HL-60 (cell line): ENCODE data around the gene MCM5.

ENCODE experiments used
- DNase-seq, 2 experiments: peaks; one replicate each; pipeline ENCODE4 v3.0.0-alpha.2; 2010 to 2020; ENCODE audit warnings: low read depth in 1 of 2, low spot score in 1 of 2
- H3K27ac ChIP-seq: fragments of 250-450 bp; sonication (Bioruptor Pico); replicated peaks from 2 replicates; pipeline ENCODE4 v1.5.1; 2020; ENCODE audit warnings: mild to moderate bottlenecking, moderate library complexity
- H3K27me3 ChIP-seq: fragments of 250-450 bp; sonication (Bioruptor Pico); 2 replicates; pipeline ENCODE4 v1.5.1; 2021; ENCODE audit warnings: mild to moderate bottlenecking, moderate library complexity; ENCODE audit not compliant: insufficient read depth, poor library complexity, severe bottlenecking
- H3K4me3 ChIP-seq: replicated peaks from 2 replicates; pipeline ENCODE4 v1.5.1; 2011; ENCODE audit warnings: mild to moderate bottlenecking, control low read depth, low read length; ENCODE audit not compliant: insufficient read depth
- GABPA ChIP-seq: IDR thresholded peaks from 2 replicates; pipeline ENCODE4 v1.6.1; 2012; ENCODE audit warnings: low read depth
- POLR2AphosphoS5 ChIP-seq: IDR thresholded peaks from 2 replicates; pipeline ENCODE4 v1.6.1; 2012; ENCODE audit warnings: low read depth
- SPI1 ChIP-seq: IDR thresholded peaks from 2 replicates; pipeline ENCODE4 v1.6.1; 2012; ENCODE audit warnings: low read depth, mild to moderate bottlenecking, borderline replicate concordance
- TF ChIP-seq, protein P1 (sequence below): IDR thresholded peaks from 2 replicates; pipeline ENCODE4 v1.6.1; 2012; ENCODE audit warnings: low read depth; ENCODE audit not compliant: insufficient replicate concordance
- TF ChIP-seq, protein P2 (sequence below): IDR thresholded peaks from one replicate; pipeline ENCODE4 v1.5.1; 2011; ENCODE audit warnings: low read length, control low read depth, inconsistent platforms; ENCODE audit not compliant: insufficient read depth

MCM5 gene

DNA sequence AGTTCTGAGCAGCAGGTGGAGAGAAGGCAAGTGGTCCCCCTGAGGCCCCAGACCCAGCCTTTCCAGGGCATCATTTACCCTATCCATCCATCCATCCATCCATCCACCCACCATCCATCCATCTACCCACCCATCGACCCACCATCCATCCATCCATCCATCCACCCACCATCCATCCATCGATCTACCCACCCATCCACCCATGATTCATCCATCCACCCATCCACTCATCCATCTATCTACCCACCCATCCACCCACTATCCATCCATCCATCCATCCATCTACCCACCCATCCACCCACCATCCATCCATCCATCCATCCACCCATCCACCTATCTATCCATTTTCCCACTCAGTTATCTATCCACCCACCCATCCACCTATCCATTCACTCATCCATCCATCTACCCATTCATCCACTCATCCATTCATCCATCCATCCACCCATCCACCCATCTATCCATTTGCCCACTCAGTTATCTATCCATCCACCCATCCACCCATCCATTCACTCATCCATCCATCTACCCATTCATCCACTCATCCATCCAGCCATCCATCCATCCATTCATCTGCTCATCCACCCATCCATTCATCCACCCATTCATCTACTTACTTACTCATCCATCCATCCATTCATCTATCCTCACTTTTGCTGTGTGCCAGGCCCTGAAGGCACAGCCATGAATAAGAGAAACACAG, 63.4 kb downstream of the MCM5 start:
- Histone ChIP-seq H3K27me3 (no peaks in the 10 kb centered on the region), H3K27ac (no peak overlapping the region), H3K4me3 (no peak overlapping the region)
- DNase-seq, result no peak
- no peak for TF ChIP-seq SPI1
- no peak for TF ChIP-seq POLR2AphosphoS5

DNA sequence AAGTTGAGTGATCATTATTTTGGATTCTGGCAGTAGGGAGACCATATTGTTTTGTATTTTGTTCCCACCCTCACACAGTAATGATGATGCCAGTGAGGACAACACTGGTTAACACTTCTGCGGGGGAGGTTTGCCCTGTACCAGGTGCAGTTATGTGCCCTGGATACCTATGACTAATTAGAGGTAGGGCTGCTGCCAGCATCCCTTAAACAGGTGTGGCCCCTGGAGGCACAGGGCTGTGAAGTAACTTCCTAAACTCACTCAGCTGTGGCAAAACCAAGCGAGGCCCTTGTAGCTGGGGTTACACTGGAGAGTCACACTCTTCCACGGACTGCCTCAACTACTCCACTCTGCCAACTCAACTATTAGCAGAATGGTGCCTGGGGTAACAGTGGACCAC, 64.5 kb downstream of the MCM5 start:
- Histone ChIP-seq H3K4me3 (no peak overlapping the region), H3K27me3 (no peaks in the 10 kb centered on the region), H3K27ac (no peak overlapping the region)
- TF ChIP-seq, protein P1, sequence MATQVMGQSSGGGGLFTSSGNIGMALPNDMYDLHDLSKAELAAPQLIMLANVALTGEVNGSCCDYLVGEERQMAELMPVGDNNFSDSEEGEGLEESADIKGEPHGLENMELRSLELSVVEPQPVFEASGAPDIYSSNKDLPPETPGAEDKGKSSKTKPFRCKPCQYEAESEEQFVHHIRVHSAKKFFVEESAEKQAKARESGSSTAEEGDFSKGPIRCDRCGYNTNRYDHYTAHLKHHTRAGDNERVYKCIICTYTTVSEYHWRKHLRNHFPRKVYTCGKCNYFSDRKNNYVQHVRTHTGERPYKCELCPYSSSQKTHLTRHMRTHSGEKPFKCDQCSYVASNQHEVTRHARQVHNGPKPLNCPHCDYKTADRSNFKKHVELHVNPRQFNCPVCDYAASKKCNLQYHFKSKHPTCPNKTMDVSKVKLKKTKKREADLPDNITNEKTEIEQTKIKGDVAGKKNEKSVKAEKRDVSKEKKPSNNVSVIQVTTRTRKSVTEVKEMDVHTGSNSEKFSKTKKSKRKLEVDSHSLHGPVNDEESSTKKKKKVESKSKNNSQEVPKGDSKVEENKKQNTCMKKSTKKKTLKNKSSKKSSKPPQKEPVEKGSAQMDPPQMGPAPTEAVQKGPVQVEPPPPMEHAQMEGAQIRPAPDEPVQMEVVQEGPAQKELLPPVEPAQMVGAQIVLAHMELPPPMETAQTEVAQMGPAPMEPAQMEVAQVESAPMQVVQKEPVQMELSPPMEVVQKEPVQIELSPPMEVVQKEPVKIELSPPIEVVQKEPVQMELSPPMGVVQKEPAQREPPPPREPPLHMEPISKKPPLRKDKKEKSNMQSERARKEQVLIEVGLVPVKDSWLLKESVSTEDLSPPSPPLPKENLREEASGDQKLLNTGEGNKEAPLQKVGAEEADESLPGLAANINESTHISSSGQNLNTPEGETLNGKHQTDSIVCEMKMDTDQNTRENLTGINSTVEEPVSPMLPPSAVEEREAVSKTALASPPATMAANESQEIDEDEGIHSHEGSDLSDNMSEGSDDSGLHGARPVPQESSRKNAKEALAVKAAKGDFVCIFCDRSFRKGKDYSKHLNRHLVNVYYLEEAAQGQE, result no peak
- no peak for TF ChIP-seq POLR2AphosphoS5
- no peak for TF ChIP-seq GABPA
- no peak for TF ChIP-seq SPI1
- TF ChIP-seq, protein P2, sequence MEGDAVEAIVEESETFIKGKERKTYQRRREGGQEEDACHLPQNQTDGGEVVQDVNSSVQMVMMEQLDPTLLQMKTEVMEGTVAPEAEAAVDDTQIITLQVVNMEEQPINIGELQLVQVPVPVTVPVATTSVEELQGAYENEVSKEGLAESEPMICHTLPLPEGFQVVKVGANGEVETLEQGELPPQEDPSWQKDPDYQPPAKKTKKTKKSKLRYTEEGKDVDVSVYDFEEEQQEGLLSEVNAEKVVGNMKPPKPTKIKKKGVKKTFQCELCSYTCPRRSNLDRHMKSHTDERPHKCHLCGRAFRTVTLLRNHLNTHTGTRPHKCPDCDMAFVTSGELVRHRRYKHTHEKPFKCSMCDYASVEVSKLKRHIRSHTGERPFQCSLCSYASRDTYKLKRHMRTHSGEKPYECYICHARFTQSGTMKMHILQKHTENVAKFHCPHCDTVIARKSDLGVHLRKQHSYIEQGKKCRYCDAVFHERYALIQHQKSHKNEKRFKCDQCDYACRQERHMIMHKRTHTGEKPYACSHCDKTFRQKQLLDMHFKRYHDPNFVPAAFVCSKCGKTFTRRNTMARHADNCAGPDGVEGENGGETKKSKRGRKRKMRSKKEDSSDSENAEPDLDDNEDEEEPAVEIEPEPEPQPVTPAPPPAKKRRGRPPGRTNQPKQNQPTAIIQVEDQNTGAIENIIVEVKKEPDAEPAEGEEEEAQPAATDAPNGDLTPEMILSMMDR, result no peak
- no peak for DNase-seq

DNA sequence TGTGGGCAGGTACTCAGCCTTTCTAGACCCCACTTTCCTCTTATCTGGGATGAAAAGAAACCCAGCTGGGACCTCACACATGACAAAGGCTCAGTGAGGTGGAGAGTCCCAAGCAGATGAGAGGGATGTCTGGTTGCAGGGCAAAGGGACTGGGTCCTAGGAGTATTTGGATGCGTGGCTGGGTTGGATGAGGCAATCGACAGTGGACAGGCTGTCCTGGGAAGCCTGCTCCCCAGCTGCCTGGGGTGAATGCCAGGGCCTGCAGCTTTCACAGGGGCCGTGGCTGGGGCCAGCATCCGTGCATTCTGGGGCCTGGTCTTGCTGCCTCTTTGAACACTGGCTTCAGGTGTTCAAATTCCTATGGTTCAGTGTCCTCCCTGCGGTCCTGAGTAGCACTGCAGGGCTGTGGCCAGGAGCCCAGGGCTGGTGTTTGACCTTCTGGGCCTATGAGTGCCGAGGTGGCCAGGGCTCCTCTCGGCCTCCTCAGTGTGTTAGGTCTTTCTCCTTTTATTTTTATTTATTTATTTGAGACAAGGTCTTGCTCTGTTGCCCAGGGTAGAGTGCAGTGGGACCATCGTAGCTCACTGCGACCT, 65.3 kb downstream of the MCM5 start:
- Histone ChIP-seq H3K27me3 (no peaks in the 10 kb centered on the region), H3K4me3 (no peak overlapping the region), H3K27ac (no peak overlapping the region)
- DNase-seq, result no peak
- TF ChIP-seq, protein P1, result no peak
- no peak for TF ChIP-seq SPI1
- TF ChIP-seq POLR2AphosphoS5, result no peak
- no peak for TF ChIP-seq GABPA
- TF ChIP-seq, protein P2, result no peak

DNA sequence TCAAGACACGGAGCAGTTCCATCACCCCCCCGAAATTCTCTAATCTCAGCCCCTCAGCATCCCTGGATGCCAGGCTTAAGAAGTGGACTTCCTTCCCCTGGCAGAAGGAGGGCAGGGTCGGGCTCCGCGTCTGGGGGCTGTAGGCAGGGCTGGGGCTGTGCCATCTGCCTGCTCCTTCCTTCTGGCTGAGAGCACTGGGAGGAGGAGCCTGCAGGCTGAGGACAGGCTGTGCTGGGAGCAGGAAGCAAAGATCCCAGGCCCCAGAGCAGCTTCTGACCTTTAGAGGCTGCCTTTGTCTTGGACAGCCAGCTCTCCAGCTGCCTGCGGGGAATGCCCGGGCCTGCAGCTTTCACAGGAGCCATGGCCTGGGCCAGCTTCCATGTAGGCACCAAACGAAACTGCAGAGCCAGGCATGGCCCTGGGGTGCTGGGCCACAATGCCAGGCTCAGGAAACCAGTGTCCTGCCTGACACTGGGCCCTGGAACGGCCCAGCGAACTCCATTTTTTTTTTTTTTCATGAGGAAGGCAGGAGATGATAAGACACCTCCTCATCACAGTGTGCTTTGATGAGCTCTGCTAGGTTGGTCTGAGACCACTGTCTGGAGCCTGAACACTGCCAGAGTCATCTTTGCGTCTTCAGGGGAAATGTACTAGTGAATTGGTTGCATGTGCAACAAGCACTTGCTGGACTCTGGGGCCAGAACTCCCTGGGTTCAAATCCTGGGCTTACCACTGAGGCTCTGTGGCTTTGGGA, 67.9 kb downstream of the MCM5 start:
- no peak overlapping the region for H3K27ac ChIP-seq
- no peak overlapping the region for H3K4me3 ChIP-seq
- no peaks in the 10 kb centered on the region for H3K27me3 ChIP-seq
- DNase-seq, result no peak
- TF ChIP-seq POLR2AphosphoS5 (no peak), GABPA (no peak), SPI1 (no peak)
- TF ChIP-seq, protein P1, result no peak
- TF ChIP-seq, protein P2, result no peak
